Non-pigmented ciliary epithelial cell (primary cell): ENCODE data around the gene CFAP44.
"Not testable (repeated sequence)": the region's sequence is repeated elsewhere in the genome, so short reads cannot be mapped to it uniquely, and the experiment has no call there.

Source experiments
- DNase-seq: peaks from one replicate; pipeline ENCODE4 v3.0.0-alpha.2; 2010; ENCODE audit warnings: low read depth

Gene CFAP44

GRCh38 chr3:113441051-113441770 is at the start of gene CFAP44:
Gene CFAP44 (minus strand): TSS chr3:113441493. CDS start chr3:113433664, 7,829 bp downstream.
- DNase-seq: peak; percentile 23

GRCh38 chr3:113485161-113485609 is 43.9 kb upstream of the CFAP44 start:
- no peak for DNase-seq

- DNase-seq: no peak
Observed at GRCh38 chr3:113468539-113468938, 27.2 kb upstream of the CFAP44 start.

DNA sequence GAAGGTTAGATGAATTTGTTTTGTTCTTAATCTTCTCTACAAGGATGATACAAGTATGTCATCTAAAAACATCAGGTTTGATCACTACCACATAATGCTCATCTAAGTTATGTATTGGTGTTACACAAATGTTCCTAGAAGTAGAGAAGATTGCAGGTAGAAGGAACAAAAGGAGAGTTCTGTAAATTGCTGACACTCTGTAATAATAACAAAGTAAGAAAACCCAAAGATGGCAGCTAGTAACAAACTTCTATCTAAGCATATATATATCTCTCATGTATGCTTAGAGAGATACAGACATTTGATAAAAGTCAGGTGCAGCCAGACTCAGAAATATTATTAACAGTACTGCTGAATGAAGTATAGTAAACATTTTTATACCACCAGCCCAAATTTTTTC is 20.2 kb upstream of the CFAP44 start:
- no peak for DNase-seq

DNA sequence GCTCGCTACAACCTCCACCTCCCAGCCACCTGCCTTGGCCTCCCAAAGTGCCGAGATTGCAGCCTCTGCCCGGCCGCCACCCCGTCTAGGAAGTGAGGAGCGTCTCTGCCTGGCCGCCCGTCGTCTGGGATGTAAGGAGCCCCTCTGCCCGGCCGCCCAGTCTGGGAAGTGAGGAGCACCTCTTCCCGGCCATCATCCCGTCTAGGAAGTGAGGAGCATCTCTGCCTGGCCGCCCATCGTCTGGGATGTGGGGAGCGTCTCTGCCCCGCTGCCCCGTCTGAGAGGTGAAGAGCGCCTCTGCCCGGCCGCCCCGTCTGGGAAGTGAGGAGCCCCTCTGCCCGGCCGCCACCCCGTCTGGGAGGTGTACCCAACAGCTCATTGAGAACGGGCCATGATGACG is 17.3 kb upstream of the CFAP44 start:
- not testable (repeated sequence) for DNase-seq

DNA sequence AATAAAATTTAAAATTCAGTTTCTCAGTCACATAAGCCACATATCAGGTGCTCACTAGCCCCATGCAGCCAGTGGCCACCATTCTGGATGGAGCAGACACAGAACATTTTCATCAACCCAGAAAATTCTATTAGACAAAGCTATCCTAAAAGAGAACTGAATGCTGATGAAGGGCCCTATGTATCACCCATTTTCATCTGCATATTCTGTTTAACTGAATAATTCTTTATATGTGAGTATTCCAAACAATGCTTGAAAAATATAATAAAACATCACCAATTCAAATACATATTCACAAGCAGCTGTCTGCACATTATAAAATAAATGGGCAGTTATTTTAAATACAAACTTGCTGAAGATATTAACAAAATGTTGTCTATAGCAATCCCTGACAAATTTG is 14.2 kb upstream of the CFAP44 start:
- DNase-seq: no peak

DNA sequence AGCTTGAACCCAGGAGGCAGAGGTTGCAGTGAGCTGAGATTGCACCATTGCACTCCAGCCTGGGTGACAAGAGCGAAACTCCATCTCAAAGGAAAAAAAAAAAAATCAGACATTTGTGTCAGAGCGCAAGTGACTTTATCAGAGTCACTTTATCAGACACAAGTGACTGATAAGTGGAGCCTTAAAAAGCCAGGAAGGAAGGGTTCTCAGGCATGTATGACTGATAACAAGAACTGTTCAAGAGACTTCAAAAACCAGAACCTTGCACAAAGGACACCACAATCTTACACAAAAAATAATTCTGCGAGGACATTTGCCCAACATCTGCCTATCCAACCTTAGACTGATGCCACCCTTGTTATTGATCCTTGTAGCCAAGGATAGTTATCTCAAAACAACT is 13.3 kb upstream of the CFAP44 start:
- no peak for DNase-seq

GRCh38 chr3:113454057-113454456 is 12.8 kb upstream of the CFAP44 start:
- DNase-seq: no peak

DNA sequence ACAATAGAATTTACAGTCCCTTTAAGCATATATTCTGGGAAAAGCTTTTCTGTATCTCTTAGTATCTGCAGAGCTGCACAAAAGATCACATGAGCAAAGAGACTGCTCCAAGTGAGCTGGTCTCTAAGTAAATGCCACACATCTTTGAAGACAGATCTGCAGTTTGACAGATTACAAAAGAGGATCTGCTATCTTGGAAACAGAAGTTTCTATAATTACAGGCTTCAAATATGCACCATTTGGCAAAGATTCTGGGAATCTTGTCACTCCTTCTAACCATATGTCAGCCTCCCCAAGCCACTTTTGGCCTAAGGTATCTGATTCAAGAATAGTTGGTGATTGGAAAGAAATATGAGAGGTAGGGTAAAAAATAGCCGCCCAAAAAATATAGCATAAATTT is 9.6 kb upstream of the CFAP44 start:
- DNase-seq: no peak

DNA sequence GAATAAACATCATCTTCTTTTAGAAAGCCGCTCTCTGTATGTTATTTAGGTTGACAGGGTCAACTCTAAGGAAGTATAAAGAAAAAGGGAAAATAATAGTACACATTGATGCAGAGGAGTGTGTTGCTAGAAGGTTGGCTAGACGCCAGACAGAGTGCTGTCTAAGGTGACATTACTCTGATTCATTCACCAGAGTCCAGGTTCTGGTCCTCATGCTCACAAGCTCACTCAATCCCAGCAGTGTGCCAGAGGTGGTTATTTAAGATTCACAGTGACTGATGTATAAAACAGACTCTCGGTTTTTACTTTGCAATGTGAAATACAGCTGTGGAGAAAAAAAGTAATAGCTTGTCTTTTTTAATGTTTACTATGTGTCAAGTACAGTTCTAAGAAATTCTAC is 1.7 kb downstream of the CFAP44 start:
- DNase-seq: no peak

- no peak for DNase-seq
Observed at GRCh38 chr3:113438224-113438623, 3.1 kb downstream of the CFAP44 start.

DNA sequence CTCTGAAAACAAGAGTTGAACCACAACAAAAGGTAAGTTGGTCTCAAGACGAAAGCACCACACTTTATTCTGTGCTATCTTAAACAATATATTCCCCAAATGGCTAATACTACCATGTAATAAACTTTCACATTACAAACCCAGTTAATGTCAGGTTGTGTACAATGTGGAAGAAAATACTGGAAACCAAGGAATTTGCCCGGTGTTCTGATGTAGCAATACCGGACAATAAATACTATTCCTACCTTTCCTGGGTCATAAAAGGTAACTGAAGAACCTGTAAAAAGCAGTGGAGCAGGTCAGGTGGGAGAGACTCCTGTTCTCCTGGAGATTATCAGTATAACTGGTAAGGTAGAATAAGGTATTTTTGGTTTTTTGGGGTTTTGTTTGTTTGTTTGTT is 3.9 kb downstream of the CFAP44 start:
- DNase-seq: no peak

GRCh38 chr3:113436809-113437208 is 4.5 kb downstream of the CFAP44 start:
- peak; percentile 37 for DNase-seq

GRCh38 chr3:113431811-113432210 is 9.5 kb downstream of the CFAP44 start:
- DNase-seq: no peak

GRCh38 chr3:113428581-113428980 is 12.7 kb downstream of the CFAP44 start:
- DNase-seq: no peak

GRCh38 chr3:113423699-113424098 is 17.6 kb downstream of the CFAP44 start:
- no peak for DNase-seq

DNA sequence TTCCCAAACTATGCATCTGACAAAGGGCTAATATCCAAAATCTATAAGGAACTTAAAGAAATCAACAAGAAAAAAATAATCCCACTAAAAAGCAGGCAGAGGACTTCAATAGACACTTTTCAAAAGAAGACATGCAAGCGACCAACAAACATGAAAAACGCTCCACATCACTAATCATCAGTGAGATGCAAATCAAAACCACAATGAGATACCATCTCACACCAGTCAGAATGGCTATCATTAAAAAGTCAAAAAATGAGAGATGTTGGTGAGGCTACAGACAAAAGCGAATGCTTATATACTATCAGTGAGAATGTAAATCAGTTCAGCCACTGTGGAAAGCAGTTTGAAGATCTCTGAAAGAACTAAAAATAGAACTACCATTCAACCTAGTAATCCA is 20.2 kb downstream of the CFAP44 start:
- no peak for DNase-seq

DNA sequence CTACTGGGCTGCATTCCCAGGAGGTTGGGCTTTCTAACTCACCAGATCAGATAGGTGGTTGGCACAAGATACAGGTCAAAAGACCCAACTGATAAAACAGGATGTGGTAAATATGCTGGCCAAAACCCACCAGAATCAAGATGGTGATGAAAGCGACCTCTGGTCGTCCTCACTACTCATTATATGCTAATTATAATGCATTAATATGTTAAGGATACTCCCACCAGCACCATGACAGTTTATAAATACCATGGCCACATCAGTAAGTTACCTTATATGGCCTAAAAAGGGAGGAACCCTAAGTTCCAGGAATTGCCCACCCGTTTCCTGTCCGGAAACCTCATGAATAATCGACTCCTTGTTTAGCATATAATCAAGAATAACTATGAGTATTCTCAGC is 31.6 kb downstream of the CFAP44 start:
- DNase-seq: no peak

DNA sequence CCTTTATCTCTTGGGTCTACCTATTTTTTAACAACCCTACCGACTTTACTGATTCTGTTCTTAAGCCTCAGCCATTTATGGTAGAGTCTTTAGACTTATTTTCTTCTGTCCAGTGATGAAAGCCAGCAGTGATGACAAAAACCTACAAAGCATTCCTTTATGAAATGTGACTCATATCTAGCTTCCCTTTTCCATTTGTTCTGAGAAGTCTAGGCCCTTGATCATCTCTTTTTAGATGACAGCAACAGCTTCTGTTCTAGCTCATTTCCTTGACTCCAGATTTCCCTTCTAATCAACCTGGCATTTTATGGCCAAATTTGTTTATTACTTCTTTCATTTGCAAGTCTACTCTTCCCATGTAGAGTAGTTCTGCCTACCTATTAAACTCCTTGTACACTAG is 36.1 kb downstream of the CFAP44 start:
- DNase-seq: peak; percentile 5

DNA sequence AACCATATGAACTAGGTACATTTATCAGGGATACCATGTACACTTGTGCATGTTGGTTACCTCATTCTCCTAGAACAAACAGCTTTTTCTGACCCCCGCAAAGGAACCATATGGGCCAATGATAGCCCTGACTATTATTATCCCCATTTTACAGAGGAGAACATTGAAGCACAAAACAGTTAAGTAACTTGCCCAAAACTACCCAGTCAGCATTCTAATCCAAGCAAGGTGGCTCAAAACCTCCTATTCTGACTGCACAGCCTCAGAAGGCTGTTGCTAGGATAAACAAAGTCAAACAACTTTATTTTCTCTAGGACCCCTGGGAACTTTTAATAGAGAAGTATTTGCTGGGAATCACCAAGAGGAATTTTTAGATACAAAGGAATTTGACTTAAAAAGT is 36.7 kb downstream of the CFAP44 start:
- no peak for DNase-seq
